NCI-H774 (cell line): Measurements from ENCODE around the gene CDH16.

Source experiments
- DNase-seq: peaks from one replicate; lab custom pipeline; 2025; lab: John Stamatoyannopoulos, UW

Gene CDH16

DNA sequence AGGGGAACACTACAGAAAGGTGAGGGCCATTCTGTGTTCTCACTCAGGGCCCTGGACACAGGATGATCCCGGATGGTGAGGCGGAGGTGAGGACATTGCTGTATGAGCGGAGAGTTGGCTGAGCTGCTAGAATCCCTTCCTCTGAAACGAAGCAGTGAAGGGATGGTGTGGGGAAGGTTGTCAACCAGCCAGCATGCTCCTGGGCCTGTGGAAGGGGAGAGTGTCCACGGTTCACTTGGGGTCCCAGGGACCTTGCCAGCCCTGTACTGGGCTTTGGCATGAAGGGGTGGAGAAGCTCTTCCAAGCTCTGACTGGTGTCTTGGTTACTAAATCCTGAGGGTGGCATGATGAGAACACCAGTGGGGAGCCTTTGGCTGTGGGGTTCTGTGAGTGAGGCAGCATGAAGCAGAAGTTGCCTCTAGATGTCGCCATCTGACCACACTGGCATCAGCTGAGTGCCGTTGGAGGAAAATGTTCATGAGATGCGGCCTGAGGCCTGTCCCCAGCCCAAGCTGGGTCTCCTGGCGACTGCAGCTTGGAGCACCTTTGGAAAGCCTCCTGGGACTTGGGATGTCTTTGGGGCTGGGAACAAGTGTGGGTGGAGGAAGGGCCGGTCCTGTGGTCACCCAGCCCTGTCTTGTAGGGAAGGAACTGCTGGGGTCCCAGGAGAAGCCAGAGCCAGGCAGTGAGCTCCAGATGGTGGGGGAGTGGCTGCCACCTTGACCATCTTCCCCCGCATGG is 23.6 kb downstream of the CDH16 start:
- DNase-seq: no peak

DNA sequence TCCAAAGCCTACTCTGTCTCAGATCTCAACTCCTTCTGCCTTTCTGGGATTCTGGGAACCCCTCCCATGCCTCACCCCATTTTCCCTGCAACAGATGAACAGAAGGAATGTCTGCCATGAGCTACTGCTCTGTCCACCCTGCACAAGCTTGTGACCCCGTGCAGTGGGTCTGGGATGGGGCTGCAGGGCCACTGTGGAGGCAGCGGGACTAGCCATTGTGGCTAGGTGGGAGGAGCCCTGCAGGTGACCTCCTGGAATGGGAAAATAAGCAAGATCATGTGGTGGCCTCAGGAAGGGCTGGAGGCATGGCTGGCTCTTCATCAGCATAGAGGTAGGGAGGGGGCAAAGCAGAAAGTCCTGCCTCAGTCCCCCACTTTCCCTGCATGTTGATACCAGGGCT is 24.6 kb downstream of the CDH16 start:
- no peak for DNase-seq

DNA sequence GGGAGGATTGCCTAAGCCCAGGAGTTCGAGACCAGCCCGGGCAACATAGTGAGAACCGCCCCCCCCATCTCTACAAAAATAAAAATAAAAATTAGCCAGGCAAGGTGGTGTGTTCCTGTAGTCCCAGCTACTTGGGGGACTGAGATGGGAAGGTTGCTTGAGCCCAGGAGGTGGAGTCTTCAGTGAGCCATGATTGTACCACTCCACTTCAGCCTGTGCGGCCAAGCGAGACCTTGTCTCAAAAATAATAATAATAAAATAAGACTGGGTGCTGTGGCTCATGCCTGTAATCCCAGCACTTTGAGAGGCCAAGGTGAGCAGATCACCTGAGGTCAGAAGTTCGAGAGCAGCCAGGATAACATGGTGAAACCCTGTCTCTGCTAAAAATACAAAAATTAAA is 26.9 kb downstream of the CDH16 start:
- no peak for DNase-seq

DNA sequence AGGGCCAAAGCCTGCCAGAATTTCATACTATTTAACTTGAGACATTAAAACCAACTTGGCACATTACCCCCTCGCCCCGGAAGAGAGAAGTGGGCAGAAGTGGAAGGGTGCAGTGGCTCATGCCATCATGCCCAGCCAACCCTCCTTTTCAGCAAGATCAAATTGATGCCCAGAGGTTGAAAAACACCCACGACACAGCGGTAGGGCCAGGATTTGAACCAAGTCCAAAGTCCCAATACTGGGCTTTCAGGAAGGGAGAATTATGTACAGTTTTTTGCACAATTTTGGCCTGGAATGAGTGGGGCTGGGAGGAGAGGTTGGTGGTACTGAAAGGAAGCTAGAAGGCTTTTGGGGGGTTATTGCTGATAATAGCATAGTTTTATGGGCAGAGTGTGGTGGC is 27.3 kb downstream of the CDH16 start:
- no peak for DNase-seq

DNA sequence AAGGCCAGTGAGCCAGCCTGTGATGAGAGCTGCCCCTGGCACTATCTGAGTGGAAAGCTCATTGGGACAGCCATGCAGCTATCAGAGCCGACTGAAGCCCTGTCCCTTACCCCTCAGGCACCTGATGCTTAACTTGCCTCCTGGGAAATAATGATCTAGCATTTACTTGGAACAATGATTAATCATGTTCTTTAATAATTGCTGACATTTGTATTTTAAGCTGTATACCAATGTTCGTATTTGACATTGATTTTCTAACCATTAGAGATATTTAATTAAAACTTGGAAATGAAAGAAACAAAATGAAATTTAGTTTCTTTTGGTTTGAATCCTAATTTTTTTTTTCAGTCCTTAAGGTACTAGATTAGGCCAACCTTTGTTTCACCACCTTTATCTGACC is 27.9 kb downstream of the CDH16 start:
- no peak for DNase-seq

DNA sequence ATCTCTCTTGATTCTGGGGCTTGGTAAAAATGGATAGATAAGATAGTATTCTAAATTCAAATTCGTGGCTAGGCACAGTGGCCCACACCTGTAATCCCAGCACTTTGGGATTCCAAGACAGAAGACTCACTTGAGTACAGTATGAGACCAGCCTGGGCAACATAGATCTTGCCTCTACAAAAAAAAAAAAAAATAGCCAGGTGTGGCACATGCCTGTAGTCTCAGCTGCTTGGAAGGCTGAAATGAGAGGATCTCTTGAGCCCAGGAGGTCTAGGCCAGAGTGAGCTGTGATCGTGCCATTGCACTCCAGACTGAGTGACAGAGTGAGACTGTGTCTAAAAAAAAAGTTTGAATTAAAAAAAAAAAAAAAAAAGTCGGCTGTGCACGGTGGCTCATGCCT is 29.1 kb downstream of the CDH16 start:
- no peak for DNase-seq

DNA sequence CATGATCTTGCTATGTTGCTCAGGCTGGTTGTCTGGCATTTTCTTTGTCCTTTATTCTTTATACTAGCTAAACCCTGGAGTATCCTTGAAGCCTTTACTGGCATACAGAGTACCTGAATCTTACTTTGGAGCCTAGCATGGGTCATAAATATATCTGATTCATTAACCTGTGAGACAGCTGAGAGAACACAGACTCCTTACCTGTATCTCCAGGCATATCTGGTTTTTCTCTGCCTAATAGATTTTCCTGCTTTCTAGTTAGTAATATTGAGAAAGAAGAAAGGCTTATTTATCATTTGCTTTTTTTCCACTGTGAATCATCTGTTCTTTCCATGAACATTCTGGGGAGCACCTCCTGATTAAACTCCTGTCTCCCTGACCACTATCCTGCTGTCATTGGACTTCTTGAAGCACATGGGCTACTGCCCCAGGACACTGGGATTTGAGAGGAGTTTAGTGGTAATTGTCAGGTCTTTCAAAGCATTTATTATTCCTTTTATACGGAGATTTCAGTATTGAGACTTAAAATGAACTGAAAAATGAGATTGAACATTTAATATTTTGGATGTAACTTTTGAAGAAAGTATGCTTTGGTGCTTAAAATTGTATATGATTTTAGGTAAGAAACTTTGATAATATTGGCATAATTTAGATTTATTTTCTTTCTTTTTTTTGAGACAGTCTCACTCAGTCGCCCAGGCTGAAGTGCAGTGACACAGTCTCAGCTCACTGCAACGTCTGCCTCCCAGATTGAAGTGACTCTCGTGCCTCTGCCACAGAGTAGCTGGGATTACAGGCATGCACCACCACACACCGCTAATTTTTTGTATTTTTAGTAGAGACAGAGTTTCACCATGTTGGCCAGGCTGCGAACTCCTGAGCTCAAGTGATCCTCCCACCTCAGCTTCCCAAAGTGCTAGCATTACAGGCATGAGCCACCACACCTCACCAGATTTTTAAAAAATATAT is 29.8 kb downstream of the CDH16 start:
- no peak for DNase-seq

DNA sequence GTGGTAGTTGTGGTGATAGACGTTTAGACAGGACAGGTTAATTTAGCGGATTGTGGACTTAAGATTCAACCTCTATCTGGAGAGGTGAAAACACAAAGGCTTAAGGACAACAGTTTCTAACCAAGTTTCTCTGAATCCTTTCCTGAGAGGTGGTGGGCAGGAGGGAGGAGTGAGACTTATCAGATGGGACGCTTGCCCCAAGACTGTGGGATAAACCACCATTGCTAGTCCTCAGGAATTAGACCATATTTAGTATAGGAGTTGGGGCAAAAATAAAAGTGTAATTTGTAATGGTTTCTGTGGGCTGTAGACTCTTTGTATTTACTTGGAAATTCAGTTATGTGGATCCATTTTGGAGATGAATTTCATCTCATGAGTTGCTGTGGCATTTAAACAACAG is 31.8 kb downstream of the CDH16 start:
- DNase-seq: no peak

DNA sequence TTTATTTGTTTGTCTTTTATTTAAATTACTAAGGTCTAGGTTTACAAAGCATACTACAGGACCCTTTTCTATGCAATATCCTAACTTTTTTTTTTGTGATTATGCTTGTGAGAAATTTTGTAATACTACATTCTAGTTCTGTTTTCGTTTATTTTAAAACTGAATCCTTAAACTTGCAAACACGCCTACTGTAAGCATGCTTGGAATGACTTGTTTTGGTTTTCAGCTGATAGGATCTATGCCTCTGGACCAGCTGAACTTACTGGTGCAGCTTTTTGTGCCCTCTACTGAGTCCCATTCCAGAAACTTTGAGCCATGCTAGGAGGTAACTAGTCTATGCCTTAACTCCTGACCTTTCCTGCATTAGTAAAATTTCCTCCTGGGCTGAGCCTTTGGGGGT is 32.4 kb downstream of the CDH16 start:
- DNase-seq: no peak

DNA sequence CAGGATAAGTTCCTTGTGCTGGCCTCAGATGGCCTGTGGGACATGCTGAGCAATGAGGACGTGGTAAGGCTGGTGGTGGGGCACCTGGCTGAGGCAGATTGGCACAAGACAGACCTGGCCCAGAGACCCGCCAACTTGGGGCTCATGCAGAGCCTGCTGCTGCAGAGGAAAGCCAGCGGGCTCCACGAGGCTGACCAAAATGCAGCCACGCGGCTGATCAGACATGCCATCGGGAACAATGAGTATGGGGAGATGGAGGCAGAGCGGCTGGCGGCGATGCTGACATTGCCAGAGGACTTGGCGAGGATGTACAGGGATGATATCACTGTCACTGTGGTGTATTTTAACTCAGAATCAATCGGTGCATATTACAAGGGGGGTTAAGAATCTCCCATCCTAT is 33.2 kb downstream of the CDH16 start:
- no peak for DNase-seq

DNA sequence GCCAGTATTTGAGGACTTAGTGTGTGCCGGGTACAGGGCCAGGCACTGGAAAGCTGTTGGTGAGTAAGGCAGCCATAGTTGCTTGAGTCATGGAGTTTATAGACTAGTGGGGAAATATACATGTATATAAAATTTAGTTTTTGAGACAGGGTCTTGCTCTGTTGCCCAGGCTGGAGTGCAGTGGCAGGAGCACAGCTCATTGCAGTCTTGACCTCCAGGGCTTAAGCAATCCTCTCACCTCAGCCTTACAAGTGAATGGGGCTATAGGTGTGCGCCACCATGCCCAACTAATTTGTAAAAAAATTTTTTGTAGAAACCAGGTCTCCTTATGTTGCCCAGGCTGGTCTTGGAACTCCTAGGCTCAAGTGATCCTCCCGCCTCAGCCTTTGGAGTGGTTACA is 36.0 kb downstream of the CDH16 start:
- no peak for DNase-seq

DNA sequence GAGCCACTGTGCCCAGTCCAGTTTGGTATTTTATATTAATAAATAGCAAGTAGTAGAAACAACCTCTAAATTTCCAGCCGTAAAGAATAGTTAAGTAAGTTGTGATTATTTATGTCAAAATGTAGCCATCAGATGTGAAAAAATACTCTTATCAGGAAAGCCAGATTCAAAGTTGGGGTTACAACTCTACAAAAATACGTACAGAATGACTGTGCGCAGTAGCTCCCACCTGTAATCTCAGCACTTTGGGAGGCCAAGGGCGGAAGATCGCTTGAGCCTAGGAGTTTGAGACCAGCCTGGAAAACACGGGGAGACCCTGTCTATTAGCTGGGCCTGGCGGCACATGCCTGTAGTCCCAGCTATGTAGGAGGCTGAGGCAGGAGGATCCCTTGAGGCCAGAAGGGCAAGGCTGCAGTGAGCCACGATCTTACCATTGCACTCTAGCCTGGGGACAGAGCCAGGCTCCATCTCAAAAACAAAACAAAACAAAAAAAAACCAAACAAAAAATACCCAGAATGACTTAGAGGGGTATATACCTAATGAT is 36.6 kb downstream of the CDH16 start:
- DNase-seq: no peak

DNA sequence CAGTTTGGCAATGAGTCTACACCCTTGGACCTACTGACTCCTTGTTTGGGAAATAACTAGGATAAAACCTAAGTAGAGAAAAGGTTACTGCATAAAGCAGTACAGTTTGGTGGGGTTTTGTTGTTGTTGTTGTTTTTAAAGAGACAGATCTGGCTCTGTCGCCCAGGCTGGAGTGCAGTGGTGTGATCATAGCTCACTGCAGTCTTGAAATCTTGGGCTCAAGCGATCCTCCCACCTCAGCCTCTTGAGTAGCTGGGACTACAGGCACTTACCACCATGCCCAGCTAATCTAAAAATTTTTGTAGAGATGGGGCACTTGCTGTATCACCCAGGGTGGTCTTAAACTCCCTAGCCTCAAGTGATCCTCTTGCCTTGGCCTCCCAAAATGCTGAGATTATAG is 37.1 kb downstream of the CDH16 start:
- DNase-seq: no peak

DNA sequence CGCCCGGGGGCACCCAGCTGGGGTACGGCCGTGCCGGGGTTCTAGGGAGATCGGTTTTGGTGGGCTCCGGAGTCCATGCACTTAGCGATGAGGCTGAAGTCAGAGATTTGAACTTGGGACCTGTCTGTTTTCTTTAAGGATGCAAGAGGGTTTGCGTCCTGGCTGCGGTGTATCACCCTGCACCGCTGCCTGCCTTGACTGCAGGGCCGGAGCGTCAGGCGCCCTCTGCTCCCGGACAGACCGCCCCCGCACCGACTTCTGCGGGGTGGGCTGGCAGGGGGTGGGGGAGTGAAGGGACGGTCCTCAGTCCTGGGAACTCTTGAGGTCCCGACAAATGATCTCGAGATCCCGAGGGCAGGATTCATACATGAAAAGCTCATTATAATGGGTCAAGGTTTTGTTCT is 37.7 kb downstream of the CDH16 start:
- no peak for DNase-seq

DNA sequence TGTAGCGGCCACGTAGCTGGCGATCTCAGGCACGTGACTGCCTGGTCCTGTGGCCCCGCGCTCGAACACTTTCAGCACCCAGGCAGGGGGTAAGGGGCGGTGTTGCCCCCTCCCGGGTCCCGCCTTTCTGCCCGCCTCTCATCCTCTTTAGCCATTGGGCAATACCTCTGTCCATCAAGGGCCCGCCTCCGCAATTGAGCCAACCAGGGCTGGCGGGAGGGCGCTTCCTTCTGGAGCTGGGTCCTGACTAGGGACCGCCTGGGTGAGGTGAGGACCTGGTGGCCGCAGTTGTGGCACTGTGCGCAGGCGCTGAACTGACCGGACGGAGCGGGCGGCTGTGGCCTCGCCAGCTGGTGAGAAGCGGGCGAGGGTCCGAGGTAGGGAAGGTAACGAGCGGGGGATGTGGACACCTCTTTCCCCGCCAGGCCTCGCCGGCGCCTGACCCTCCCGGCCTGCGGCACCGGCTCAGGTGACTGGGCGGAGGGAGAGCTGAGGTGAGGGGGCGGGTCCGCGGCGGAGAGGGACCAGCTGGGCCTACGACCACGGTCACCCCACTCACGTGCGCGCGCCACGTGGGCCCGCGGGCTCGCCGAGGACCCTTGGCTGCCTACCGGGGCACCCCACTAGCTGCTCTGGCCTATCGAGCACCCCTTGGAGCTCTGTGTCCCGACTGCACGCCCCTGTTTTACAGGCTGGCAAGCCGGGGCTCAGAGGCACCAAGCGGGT is 38.2 kb downstream of the CDH16 start, which contains the start of gene PDP2:
Gene PDP2, plus strand, starts transcription at position 228 of the 726 bp plus-strand sequence. CDS start 3,770 bp downstream, outside the sequence.
- peak; percentile 84 for DNase-seq

DNA sequence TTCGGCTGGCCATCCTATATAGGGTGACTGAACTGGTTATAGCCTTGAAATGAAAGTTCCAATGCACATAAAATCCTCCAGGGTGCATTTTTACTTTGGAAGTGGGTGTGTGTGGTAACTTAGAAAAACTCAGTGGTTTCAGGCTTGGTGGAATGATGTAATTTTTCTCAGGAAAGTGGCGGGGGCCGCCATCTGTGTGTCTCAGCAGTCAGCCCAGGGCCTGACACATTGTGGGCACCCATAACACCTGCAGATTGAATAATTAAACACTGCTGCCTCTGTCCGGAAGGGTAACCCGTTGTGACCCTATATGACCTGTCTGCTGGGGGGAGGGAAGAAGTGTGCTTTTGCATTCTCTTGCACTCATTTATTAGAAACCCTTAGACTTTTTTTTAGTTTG is 40.6 kb downstream of the CDH16 start:
- no peak for DNase-seq

DNA sequence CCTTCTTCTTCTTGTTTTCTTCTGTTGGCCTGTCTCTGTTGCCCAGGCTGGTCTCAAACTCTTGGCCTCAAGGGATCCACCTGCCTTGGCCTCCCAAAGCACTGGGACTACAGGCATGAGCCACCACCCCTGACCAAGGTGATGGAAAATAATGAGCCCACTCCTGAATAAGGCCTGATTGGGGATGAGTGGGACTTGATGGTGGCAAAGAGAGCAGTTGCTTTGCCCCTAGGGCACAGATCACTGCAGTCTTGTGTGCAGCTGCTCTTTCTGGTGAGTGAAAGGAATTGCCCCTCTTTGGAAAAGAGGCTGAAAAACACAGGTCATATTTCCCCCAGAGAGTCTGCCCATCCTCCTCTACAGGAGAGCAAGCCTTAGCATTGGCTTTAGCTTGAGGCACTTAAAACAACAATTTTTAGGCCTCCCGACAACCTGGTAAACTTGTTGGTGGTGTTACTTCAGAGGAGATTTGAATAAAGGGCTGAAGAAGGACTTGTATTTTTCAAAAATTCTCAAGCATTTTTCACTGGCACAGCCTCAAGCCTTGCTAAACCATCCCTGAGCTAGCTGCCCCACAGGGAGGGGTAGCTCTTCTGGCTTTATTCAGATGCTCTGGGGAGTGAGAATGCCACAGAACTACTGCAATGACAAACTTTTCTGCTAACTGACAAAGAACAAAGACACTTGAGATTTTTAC is 44.5 kb downstream of the CDH16 start:
- no peak for DNase-seq

DNA sequence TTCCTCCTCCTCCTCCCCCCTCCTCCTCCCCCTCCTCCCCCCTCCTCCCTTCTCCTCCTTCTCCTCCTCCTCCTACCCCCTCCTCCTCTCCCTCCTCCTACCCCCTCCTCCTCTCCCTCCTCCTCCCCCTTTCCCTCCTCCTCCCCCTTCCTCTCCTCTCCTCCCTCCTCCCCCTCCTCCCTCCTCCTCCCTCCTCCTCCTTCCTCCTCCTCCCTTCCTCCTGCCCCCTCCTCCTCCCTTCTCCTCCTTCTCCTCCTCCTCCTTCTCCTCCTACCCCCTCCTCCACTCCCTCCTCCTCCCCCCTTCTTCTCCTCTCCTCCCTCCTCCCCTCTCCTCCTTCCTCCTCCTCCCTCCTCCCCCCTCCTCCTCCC is 45.0 kb downstream of the CDH16 start:
- no peak for DNase-seq

DNA sequence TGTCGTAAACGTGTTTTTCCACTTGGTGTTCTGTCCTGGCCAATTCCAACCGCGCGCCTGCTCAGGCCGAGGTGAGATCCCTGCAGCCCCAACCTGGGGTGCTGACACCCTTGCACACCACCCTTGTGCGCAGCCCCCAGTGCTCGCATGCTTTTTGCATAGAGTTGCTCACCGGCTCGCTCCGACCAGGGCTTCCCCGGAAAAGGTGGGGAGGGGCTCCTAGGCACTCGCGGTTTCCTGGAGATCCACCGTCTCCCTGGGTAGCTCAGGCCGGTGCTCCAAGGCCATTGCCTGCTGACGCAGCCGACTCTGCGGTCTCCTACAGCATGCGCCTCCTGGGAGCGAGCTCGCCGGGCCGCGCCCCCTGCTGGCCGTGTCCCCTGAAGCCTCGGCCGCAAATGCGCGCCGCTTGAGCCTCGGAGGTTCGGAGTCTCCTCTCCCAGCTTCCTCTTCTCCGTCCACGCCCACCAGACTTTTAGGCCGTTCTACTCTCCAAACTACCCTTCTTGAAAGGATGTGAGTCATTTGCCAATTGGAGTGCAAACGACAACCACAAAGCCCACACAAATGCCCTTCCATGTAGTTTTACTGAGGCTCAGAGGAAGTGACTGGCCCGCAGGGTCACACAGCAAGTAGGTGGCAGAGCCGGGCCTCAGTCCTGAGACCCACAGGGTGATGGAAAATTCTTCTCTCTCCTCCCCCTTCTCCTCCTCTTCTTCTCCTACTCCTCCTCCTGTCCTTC is 45.6 kb downstream of the CDH16 start:
- peak; percentile 42 for DNase-seq

DNA sequence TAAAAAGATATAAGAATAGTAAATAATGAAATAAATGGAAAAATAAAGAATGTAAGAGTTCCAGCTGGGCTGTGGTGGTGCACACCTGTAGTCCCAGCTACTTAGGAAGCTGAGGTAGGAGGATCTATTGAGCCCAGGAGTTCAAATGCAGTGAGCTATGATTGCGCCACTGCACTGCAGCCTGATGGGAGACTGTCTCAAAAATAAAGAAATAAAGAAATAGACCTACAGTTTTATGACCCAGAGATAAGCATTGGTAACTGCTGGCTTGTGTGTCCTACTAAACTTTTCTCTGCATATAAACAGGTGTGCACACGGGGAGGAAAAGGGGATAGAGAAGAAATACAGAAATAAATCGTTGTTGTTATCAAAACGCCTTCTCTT is 46.1 kb downstream of the CDH16 start:
- DNase-seq: no peak

DNA sequence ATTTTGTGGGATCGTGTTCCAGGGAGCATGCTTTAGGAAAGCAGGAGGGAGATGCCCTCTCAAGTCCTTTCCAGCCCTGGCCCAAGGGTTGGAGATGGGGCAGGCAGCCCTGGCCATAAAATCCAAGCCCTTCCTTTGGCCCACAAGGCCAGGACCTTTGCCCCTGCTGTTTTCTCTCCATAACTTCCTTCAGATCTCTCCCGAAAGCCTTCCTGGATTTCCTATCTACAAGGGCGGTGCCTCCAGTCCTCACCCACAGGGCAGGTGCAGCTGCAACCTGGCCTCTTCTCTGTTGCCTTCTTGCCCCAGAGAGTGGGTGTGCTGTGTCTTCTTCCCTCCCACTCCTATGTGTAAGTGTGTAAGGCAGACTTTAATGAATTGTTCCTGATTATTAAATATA is 46.8 kb downstream of the CDH16 start:
- DNase-seq: no peak
